HG02938 (cell line): ENCODE measurements around the gene FNBP1L.

ENCODE experiments used
- ATAC-seq: cut with Tn5 transposase; IDR thresholded peaks from one replicate; pipeline ENCODE4 v1.9.1; 2021; ENCODE audit warnings: mild to moderate bottlenecking, moderate library complexity; ENCODE audit not compliant: unreplicated experiment

FNBP1L gene

DNA sequence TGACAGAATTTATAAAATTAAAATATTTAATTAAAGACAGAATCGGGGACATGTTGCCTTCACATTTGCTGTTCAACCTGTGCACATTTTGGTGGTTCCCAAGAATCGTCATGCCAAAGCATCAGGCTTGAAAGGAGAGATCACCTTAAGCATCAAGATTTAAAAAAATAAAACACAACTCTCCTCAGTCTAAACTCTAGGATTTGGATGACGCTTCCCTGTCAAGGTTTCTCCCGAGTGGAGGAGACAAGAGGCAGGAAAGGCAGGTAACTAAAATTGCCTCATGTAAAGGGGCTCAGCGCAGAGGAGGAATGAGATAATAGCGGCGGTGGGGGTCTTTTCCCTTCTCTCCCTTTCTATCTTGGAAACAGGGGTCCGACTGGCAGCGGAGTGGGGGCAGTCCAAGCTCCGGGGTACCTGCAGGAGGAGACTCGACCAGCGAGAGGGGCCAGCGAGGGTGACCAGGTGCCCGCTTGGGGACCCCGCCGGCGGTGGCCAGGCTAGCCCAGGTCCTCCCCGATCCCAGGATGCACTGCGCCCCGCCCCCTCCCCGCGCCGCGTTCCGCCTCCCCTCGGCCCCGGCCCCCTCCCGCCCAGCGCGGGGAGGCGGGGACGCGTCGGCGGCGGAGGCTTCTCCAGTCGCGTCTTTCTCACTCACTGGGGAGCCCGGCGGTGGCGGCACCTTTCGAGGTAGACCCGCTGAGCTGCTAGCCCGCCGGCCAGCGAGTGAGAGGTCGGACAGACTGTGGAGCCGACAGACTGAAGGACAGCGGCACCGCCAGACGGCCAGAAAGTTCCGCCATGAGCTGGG, at the start of gene FNBP1L:
TSS of gene FNBP1L (plus strand) at position 638 of the 811 bp plus-strand sequence. CDS start at position 802, 164 bp downstream.
- no peak for ATAC-seq

- no peak for ATAC-seq
These were observed 48.1 kb upstream of the FNBP1L start for GRCh38 chr1:93399781-93400180.

- no peak for ATAC-seq
These were observed 39.7 kb upstream of the FNBP1L start for GRCh38 chr1:93408203-93408602.

DNA sequence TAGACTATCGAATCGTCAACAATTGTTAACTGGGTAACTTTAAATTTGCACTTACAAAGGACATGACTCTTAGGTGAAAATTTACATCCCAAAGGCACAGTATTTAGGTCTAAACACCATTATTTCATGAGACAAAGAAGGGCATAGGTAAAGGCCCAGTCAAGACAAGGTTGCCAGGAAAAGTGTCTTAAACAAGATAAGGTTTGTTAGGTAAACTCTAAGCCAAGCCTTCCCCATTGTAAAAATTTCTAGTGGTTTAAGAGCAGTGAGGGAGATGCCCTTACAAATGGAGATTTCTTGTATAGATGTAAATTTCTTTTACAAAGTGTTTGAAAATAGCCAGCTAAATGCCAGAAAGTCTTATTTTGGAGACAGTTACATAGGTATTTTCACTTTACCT, 36.9 kb upstream of the FNBP1L start:
- ATAC-seq: no peak

DNA sequence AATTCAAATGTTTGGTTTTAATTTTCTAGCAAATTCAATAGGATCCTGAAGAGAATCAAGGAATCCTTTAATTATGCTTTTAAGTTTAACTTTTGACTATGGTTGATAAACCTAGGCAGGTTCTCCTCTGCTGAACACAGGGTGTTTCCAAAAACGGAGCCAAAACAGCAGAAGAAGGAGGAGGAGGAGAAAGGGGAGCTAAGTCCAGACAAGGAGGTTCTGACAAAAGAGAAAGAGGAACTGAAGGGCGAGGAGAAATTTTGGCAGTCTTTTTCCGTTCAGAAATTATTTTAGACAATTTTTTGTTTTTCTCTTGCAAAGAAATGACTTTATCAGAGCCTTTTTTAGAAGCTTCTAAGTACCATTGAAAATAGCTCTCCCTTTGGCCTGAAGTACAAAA, 33.2 kb upstream of the FNBP1L start:
- no peak for ATAC-seq

DNA sequence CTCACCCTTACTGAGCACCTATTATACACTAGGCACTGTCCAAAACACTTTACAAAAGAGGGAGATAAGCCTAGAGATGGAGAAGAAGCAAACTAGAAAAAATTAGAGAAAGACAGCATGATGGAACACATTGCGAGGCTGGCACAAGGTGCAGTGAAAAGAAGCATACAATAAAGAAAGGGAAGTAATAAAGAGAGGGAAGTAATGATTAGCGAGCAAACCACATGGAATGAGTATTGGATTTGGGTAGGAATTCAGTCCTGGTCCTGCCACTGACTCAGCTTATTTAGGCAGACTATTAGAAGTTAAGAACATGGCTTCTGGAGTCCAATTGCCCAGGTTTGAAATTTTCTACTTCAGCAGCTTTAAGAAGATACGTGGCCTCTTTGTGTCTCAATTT, 32.6 kb upstream of the FNBP1L start:
- ATAC-seq: no peak

GRCh38 chr1:93416183-93416582, 31.7 kb upstream of the FNBP1L start:
- no peak for ATAC-seq

- no peak for ATAC-seq
These were observed 28.6 kb upstream of the FNBP1L start for GRCh38 chr1:93419344-93419743.

GRCh38 chr1:93420400-93420799, 27.5 kb upstream of the FNBP1L start:
- ATAC-seq: no peak

DNA sequence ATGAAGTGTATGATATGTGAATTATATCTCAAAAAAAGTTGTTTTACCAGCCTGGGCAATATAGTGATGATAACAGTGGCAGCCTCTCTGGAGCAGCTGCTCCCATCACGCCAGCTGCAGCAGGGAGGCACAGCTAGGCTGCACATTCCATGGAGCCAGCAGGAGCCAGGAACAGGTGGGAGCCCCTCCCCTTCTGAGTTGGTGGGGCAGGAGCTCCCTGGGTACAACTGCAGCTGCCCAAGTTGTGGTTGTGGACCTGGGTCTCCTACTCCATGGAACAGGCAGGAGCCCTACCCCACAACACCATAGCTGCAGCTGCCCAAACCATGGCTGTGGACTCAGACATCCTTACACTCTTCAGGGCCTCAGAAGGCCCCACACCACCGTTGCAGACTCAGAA, 21.7 kb upstream of the FNBP1L start:
- no peak for ATAC-seq

DNA sequence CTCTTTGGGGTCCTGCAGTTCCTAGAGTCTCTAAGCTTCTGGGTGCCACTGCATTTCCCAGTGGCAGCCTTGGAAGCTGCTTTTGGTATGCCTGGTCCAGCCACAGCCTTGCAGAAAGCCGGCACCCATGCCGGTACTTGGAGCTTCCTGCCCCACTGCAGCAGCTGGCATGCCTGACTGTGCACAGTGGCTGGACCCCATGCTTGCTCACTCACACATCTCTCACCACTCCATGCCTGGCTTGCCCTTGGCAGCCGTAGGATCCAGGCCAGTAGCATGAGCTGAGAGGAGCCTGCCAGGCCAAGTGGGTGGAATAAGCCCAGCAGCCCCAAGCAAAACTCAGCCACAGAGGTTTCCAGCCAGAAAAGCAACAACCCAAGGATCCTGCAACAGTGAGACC, 20.3 kb upstream of the FNBP1L start:
- no peak for ATAC-seq

DNA sequence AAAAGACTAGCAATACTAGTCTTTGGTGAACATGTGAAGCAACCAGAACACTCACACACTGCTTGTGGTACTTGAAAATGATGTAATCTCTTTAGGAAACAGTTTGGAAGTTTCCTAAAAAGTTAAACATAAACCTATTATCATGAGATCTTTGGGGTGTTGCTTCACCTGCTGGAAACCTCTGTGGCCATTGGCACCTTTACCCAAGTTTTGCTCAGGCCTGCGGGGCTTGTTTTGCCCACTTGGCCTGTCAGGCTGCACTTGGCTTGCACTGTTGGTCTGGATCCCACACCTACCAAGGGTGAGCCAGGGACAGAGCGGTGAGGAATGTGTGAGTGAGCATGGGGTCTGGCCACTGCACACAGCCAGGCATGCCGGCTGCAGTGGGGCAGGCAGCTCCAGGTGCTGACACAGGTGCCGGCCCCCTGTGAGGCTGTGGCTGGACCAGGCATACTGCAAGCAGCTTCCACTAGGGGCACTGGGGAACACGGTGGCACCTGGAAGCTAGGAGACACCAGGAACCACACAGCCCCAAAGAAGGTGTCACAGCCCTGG, 14.4 kb upstream of the FNBP1L start:
- no peak for ATAC-seq

GRCh38 chr1:93434088-93434487, 13.8 kb upstream of the FNBP1L start:
- no peak for ATAC-seq

- no peak for ATAC-seq
These were observed 12.9 kb upstream of the FNBP1L start for GRCh38 chr1:93434987-93435386.

GRCh38 chr1:93435443-93435842, 12.5 kb upstream of the FNBP1L start:
- ATAC-seq: no peak

- no peak for ATAC-seq
These were observed 11.4 kb upstream of the FNBP1L start for GRCh38 chr1:93436496-93436895.

- ATAC-seq: no peak
These were observed 9.8 kb upstream of the FNBP1L start for GRCh38 chr1:93437976-93438605.

DNA sequence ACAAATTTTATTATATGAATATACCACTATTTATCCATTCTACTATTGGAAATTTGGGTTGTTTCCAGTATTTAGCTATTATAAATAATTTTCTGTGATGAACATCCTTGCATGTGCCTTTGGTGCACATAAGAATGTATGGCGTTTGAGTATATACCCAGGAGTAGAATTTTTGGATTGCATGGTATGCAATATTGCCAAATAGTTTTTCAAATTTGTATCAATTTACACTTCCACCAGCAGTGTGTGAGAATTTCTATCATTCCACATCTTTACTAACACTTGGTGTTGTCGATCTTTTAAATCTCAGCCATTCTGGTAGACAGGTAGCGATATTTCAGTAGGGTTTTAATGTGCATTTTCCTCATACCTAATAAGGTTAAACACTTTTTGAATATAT, 9.2 kb upstream of the FNBP1L start:
- ATAC-seq: no peak

DNA sequence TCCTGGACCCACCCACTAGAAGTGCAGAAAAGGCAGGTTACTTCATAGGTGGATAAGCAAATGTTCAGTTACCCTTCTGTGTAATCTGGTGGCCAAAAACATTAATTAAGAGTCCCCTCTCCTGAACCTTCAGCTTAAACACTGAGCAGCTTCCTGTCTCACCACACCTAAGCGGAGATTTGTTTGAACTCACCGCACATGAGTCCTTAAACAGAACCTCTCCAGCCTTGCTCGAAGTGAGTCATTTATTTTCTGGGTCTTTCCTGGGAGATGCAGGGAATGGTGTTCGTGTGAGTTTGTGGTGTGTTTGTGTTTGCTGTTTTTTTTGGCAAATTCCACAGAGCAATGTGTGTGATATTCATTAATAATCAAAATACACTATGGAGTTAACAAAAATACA, 7.6 kb upstream of the FNBP1L start:
- no peak for ATAC-seq

DNA sequence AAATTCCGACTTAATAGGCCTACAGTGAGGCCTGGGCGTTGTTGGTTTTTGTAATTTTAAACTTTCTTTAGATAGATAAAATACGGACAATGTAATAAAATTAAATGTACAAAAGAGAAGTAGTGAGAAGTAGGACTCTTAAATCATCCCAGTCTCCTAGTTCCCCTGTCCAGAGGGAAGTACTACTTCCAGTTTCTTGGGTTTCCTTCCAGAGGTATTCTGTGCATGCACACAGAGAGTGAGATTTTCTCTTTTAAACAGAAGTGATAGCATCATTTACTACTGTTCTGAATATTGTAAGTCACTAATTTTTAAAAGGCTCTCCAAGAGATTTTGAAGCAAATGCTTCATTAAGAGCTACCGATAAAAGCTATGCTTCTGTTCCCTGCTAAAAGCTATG, 7.2 kb upstream of the FNBP1L start:
- no peak for ATAC-seq

- no peak for ATAC-seq
These were observed 6.3 kb upstream of the FNBP1L start for GRCh38 chr1:93441589-93441988.

DNA sequence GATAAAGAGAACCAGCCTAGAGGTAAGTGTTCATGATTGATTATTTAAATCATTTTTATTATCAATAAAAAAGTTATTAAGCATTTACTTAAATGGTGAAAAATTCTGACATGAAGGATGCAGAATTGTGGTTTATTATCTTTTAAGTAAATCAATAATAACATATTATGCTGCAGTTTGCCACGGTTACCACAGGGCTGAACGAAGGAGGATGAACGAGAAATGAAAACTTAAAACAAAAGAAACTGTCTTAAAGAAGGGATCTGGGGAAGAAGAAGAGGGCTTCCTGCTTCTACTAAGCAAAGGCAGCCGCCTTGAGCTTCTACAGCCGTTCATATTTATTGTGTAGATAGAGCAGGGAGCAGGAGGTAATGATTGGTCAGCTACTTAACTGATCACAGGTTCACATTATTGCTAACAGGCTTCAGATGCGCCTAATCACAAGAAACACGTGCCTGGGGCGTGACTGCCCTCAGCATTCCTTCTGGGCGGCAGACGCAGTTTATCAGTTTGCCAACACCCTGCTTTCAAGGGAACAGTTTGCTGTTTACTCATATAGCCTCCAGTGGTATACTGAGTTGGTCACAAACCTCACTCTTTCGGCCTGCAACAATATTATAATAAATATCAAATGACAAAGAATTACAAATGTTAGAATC, 5.8 kb upstream of the FNBP1L start:
- ATAC-seq: no peak
